ENCODE measurements around the gene TLNRD1. TPM values are rescaled to one million over a fixed set of nuclear protein-coding genes. Genes with fewer than 3 reads are reported as not detected.

TLNRD1 gene
- total RNA-seq, 3 donors from 2014 or later (not counting 1 experiment from before 2014, with no cell fraction given) = 13.4 to 19.6 (median 17.5) TPM

- Histone ChIP-seq H3K4me1 (ENCODE audit: control insufficient read depth, insufficient read depth, low read length) (peaks cover 19% of the 10 kb centered on the region), H3K27me3 (ENCODE audit: control insufficient read depth, insufficient read depth, low read length) (no peaks in the 10 kb centered on the region), H3K27ac (ENCODE audit: low read length) (no peak overlapping the region), H3K9me3 (ENCODE audit: control insufficient read depth, insufficient read depth, low read length) (no peaks in the 10 kb centered on the region), H3K4me3 (ENCODE audit: low read length) (no peak overlapping the region), H3K36me3 (ENCODE audit: control insufficient read depth, insufficient read depth, low read length) (peaks cover 4% of the 10 kb centered on the region)
- Mint-ChIP-seq H3K36me3 (no peaks in the 10 kb centered on the region), H3K27me3 (ENCODE audit: low read depth in 2 of 2) (no peaks in the 10 kb centered on the region), H3K4me3 (no peak overlapping the region), H3K9me3 (no peaks in the 10 kb centered on the region), H3K27ac (peak overlapping the region in 1 of 2 donors; percentile 6), H3K4me1 (peaks cover 59 to 65% of the 10 kb centered on the region in 2 donors)
- TF ChIP-seq, protein P1, sequence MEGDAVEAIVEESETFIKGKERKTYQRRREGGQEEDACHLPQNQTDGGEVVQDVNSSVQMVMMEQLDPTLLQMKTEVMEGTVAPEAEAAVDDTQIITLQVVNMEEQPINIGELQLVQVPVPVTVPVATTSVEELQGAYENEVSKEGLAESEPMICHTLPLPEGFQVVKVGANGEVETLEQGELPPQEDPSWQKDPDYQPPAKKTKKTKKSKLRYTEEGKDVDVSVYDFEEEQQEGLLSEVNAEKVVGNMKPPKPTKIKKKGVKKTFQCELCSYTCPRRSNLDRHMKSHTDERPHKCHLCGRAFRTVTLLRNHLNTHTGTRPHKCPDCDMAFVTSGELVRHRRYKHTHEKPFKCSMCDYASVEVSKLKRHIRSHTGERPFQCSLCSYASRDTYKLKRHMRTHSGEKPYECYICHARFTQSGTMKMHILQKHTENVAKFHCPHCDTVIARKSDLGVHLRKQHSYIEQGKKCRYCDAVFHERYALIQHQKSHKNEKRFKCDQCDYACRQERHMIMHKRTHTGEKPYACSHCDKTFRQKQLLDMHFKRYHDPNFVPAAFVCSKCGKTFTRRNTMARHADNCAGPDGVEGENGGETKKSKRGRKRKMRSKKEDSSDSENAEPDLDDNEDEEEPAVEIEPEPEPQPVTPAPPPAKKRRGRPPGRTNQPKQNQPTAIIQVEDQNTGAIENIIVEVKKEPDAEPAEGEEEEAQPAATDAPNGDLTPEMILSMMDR (IDR thresholded peaks at IDR 0.05) = no peak
- DNase-seq (no peak), ATAC-seq (no peak)
- intact Hi-C loops (cut with micrococcal nuclease) = no loop called here
- WGBS (ENCODE audit: insufficient coverage) = 96% methylated on average over 4 of the region's 5 CpGs
Measured at GRCh38 chr15:80985981-80986380, 14.7 kb upstream of the TLNRD1 start.

DNA sequence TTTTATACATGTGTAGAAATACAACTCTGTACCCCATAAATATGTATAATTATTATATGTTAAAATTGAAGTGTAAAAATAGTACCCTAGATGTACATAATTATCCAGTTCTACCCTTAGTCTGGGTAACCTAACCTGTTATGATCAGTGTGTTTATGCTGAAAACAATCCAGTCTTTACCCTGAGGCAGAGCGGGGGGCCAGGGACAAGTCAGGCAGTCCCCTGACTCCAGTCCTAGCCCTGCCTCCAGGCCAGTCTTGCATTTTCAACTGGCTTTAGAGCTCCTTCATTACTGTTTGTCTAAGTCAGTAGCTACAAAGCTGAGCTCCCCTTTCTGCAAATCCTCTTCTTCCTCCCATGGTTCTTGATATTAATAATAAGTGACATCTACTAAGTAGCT lies 14.2 kb upstream of the TLNRD1 start:
- Histone ChIP-seq H3K9me3 (ENCODE audit: control insufficient read depth, insufficient read depth, low read length) (no peaks in the 10 kb centered on the region), H3K36me3 (ENCODE audit: control insufficient read depth, insufficient read depth, low read length) (peaks cover 4% of the 10 kb centered on the region), H3K4me3 (ENCODE audit: low read length) (no peak overlapping the region), H3K4me1 (ENCODE audit: control insufficient read depth, insufficient read depth, low read length) (peaks cover 19% of the 10 kb centered on the region), H3K27ac (ENCODE audit: low read length) (no peak overlapping the region), H3K27me3 (ENCODE audit: control insufficient read depth, insufficient read depth, low read length) (no peaks in the 10 kb centered on the region)
- H3K27ac Mint-ChIP-seq = no peak overlapping the region
- DNase-seq (no peak), ATAC-seq (no peak)
- no peaks in the 10 kb centered on the region for H3K36me3 Mint-ChIP-seq
- intact Hi-C loops (cut with micrococcal nuclease) = no loop called here
- no peaks in the 10 kb centered on the region for H3K9me3 Mint-ChIP-seq
- H3K4me3 Mint-ChIP-seq = no peak overlapping the region
- WGBS (ENCODE audit: insufficient coverage) = 100% methylated on average over 1 of the region's 1 CpG
- no peaks in the 10 kb centered on the region for H3K27me3 Mint-ChIP-seq (ENCODE audit: low read depth in 2 of 2)
- peaks cover 59 to 65% of the 10 kb centered on the region in 2 donors for H3K4me1 Mint-ChIP-seq
- TF ChIP-seq, protein P1 (IDR thresholded peaks at IDR 0.05) = no peak

- DNase-seq (no peak), ATAC-seq (no peak)
- Mint-ChIP-seq H3K4me1 (peaks cover 49 to 55% of the 10 kb centered on the region in 2 donors), H3K36me3 (no peaks in the 10 kb centered on the region), H3K9me3 (no peaks in the 10 kb centered on the region), H3K27ac (peak overlapping the region; percentile 94 to 95), H3K4me3 (peak overlapping the region; percentile 95), H3K27me3 (ENCODE audit: low read depth in 2 of 2) (no peaks in the 10 kb centered on the region)
- Histone ChIP-seq H3K4me3 (ENCODE audit: low read length) (no peak overlapping the region), H3K27me3 (ENCODE audit: control insufficient read depth, insufficient read depth, low read length) (no peaks in the 10 kb centered on the region), H3K36me3 (ENCODE audit: control insufficient read depth, insufficient read depth, low read length) (no peaks in the 10 kb centered on the region), H3K27ac (ENCODE audit: low read length) (no peak overlapping the region), H3K9me3 (ENCODE audit: control insufficient read depth, insufficient read depth, low read length) (no peaks in the 10 kb centered on the region), H3K4me1 (ENCODE audit: control insufficient read depth, insufficient read depth, low read length) (peaks cover 19% of the 10 kb centered on the region)
- intact Hi-C loops (cut with micrococcal nuclease) = no loop called here
- TF ChIP-seq, protein P1 (IDR thresholded peaks at IDR 0.05) = no peak
- WGBS (ENCODE audit: insufficient coverage) = 79% methylated on average over 8 of the region's 8 CpGs
Measured at GRCh38 chr15:80988148-80988796, 12.5 kb upstream of the TLNRD1 start.

- H3K36me3 Mint-ChIP-seq = no peaks in the 10 kb centered on the region
- peaks cover 19% of the 10 kb centered on the region for H3K4me1 ChIP-seq (ENCODE audit: control insufficient read depth, insufficient read depth, low read length)
- H3K4me3 ChIP-seq (ENCODE audit: low read length) = peak overlapping the region; percentile 84
- no peaks in the 10 kb centered on the region for H3K27me3 ChIP-seq (ENCODE audit: control insufficient read depth, insufficient read depth, low read length)
- H3K36me3 ChIP-seq (ENCODE audit: control insufficient read depth, insufficient read depth, low read length) = no peaks in the 10 kb centered on the region
- peak overlapping the region; percentile 95 for H3K4me3 Mint-ChIP-seq
- intact Hi-C loops (cut with micrococcal nuclease) = no loop called here
- peak overlapping the region; percentile 81 for H3K27ac ChIP-seq (ENCODE audit: low read length)
- no peaks in the 10 kb centered on the region for H3K27me3 Mint-ChIP-seq (ENCODE audit: low read depth in 2 of 2)
- 0% methylated on average over 6 of the region's 7 CpGs for WGBS (ENCODE audit: insufficient coverage)
- peak overlapping the region; percentile 94 to 95 for H3K27ac Mint-ChIP-seq
- no peaks in the 10 kb centered on the region for H3K9me3 Mint-ChIP-seq
- peak in 1 of 2 donors; percentile 13 for DNase-seq
- TF ChIP-seq, protein P1 (IDR thresholded peaks at IDR 0.05) = no peak
- ATAC-seq = no peak
- H3K9me3 ChIP-seq (ENCODE audit: control insufficient read depth, insufficient read depth, low read length) = no peaks in the 10 kb centered on the region
- H3K4me1 Mint-ChIP-seq = peaks cover 44 to 50% of the 10 kb centered on the region in 2 donors
Measured at GRCh38 chr15:80989081-80989517, 11.6 kb upstream of the TLNRD1 start.
